HT-29 (cell line): Measurements from ENCODE around the gene TCTN3. TPM values are rescaled to one million over a fixed set of nuclear protein-coding genes. Genes with fewer than 3 reads are reported as not detected.
"Not testable (repeated sequence)": the region's sequence is repeated elsewhere in the genome, so short reads cannot be mapped to it uniquely, and the experiment has no call there.

Experiments
- DNase-seq: peaks from one replicate; pipeline ENCODE4 v3.0.0-alpha.2; 2015; ENCODE audit warnings: low spot score
- total RNA-seq: library from RNA; depleted of rRNA; stranded (reverse); fragments of >200 nt; shearing (Covaris generic); gene quantifications from 2 replicates; pipeline ENCODE4 v1.2.3, GENCODE V29; 2014; rRNA removed

Gene TCTN3
- total RNA-seq: 16.4 and 19.1 TPM in 2 replicates

- peak; percentile 99 for DNase-seq
Observed at GRCh38 chr10:95693668-95694534, at the start of gene TCTN3. Gene TCTN3 (minus strand): TSS chr10:95693927. CDS start chr10:95693899, 28 bp downstream.

- DNase-seq: no peak
Observed at GRCh38 chr10:95742962-95743535, 49.3 kb upstream of the TCTN3 start.

GRCh38 chr10:95742485-95742884 lies 48.8 kb upstream of the TCTN3 start:
- no peak for DNase-seq

GRCh38 chr10:95741807-95742467 lies 48.2 kb upstream of the TCTN3 start:
- no peak for DNase-seq

GRCh38 chr10:95739056-95739455 lies 45.3 kb upstream of the TCTN3 start:
- no peak for DNase-seq

- not testable (repeated sequence) for DNase-seq
Observed at GRCh38 chr10:95732907-95733306, 39.2 kb upstream of the TCTN3 start.

- DNase-seq: no peak
Observed at GRCh38 chr10:95730233-95730632, 36.5 kb upstream of the TCTN3 start.

- no peak for DNase-seq
Observed at GRCh38 chr10:95729323-95730055, 35.8 kb upstream of the TCTN3 start.

GRCh38 chr10:95728526-95728925 lies 34.8 kb upstream of the TCTN3 start:
- DNase-seq: no peak

GRCh38 chr10:95722496-95722895 lies 28.8 kb upstream of the TCTN3 start:
- DNase-seq: not testable (repeated sequence)

GRCh38 chr10:95720745-95721144 lies 27.0 kb upstream of the TCTN3 start:
- DNase-seq: not testable (repeated sequence)

- no peak for DNase-seq
Observed at GRCh38 chr10:95716866-95717265, 23.1 kb upstream of the TCTN3 start.

- no peak for DNase-seq
Observed at GRCh38 chr10:95716466-95716865, 22.7 kb upstream of the TCTN3 start.

- DNase-seq: no peak
Observed at GRCh38 chr10:95711492-95711891, 17.8 kb upstream of the TCTN3 start.

GRCh38 chr10:95706990-95707389 lies 13.3 kb upstream of the TCTN3 start:
- DNase-seq: no peak

- no peak for DNase-seq
Observed at GRCh38 chr10:95706573-95706972, 12.8 kb upstream of the TCTN3 start.

- no peak for DNase-seq
Observed at GRCh38 chr10:95698415-95698814, 4.7 kb upstream of the TCTN3 start.

- DNase-seq: no peak
Observed at GRCh38 chr10:95697429-95697828, 3.7 kb upstream of the TCTN3 start.

GRCh38 chr10:95694665-95695064 lies 938 bp upstream of the TCTN3 start:
- DNase-seq: no peak

GRCh38 chr10:95693071-95693667 lies 558 bp downstream of the TCTN3 start:
- peak; percentile 7 for DNase-seq

- DNase-seq: no peak
Observed at GRCh38 chr10:95691281-95691680, 2.4 kb downstream of the TCTN3 start.
